ENCODE measurements around the gene NOP14.
A peak's percentile ranks its signal among the peaks of the same experiment; 100 is the strongest.
"Not testable (repeated sequence)": the region's sequence is repeated elsewhere in the genome, so short reads cannot be mapped to it uniquely, and the experiment has no call there.

The NOP14 gene

DNA sequence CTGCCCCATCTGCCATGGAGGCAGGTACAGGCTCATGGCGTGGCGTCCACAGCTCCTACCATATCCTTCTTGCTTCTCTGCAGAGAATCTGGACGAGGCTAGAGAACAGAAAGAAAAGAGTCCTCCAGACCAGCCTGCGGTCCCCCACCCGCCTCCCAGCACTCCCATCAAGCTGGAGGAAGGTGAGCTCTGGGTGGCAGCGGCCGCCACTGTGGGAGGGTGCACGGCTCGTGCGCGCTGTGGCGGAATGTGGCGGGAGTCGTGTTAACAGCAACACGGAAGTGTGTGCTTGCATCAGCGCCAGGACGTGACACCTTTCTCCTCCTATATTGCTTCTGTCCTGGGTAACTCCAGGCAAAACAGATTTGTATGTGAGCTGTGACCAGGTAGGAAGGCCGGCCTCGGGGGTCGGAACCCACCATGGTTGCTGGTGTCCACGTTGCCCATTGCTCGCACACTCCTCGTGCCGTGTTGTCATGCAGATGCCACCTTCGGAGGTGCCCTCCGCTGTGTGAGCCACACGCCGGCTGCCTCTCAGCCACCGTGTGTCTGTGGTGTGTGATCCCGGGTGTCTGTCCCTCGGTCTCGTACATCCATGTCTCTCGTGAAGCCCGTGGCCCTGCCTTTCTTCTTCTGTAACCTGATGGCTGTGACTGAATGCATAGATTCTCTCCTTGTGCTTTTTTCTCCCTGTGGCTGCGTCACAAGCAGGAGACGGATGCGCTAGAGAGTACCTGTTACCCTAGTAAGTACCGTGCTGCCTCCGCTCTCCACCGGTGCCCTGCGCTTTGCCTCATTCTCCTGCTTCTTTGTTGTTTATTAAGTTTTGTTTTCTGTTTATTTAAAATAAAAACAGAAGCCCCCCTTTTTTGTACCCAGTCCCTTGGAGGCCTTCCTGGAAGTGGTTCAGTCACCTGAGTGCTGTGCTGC, 37.0 kb downstream of the NOP14 start:
- peaks cover 38 to 73% of the 10 kb centered on the region in 2 donors for H3K36me3 Mint-ChIP-seq
- DNase-seq = no peak
- H3K4me1 Mint-ChIP-seq = peaks cover 22 to 37% of the 10 kb centered on the region in 2 donors
- H3K4me3 Mint-ChIP-seq = no peak overlapping the region
- no peak for ATAC-seq (replicated peaks)
- no peaks in the 10 kb centered on the region for H3K9me3 Mint-ChIP-seq
- H3K27ac Mint-ChIP-seq = peak overlapping the region; percentile 86
- no peaks in the 10 kb centered on the region for H3K27me3 Mint-ChIP-seq

DNA sequence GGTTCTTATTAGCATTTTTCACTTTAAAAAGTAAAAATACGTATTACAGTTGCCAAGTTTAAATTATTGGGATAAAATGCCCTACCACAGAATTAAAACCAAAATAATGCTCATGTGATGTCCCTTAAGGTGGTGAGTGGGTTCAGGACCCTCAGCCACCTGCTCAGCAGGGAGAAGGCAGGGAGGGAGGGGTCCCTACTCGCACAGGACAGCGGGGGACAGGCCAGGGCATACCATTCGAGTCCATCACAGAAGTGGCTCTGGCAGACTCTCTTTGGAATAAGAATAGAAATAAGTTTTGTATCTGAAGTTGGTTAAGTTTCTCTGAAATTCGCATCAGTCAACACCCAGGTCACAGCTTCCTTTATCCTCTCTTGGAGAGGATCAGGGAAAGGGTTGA, 37.7 kb downstream of the NOP14 start:
- DNase-seq = no peak
- Mint-ChIP-seq H3K4me1 (peaks cover 21 to 37% of the 10 kb centered on the region in 2 donors), H3K27ac (peak overlapping the region; percentile 37), H3K27me3 (no peaks in the 10 kb centered on the region), H3K36me3 (peaks cover 37 to 76% of the 10 kb centered on the region in 2 donors), H3K9me3 (no peaks in the 10 kb centered on the region), H3K4me3 (no peak overlapping the region)
- ATAC-seq (replicated peaks) = no peak

- ATAC-seq (replicated peaks) (no peak), DNase-seq (no peak)
- Mint-ChIP-seq H3K9me3 (no peaks in the 10 kb centered on the region), H3K27ac (peak overlapping the region; percentile 37), H3K36me3 (peaks cover 41 to 76% of the 10 kb centered on the region in 2 donors), H3K4me3 (no peak overlapping the region), H3K4me1 (peaks cover 26 to 41% of the 10 kb centered on the region in 2 donors), H3K27me3 (no peaks in the 10 kb centered on the region)
These were observed 38.4 kb downstream of the NOP14 start for GRCh38 chr4:2924765-2925301.

- H3K4me1 Mint-ChIP-seq = peaks cover 29 to 46% of the 10 kb centered on the region in 2 donors
- no peaks in the 10 kb centered on the region for H3K9me3 Mint-ChIP-seq
- no peaks in the 10 kb centered on the region for H3K27me3 Mint-ChIP-seq
- ATAC-seq (replicated peaks) (no peak), DNase-seq (no peak)
- peak overlapping the region; percentile 37 for H3K27ac Mint-ChIP-seq
- peaks cover 47 to 76% of the 10 kb centered on the region in 2 donors for H3K36me3 Mint-ChIP-seq
- no peak overlapping the region for H3K4me3 Mint-ChIP-seq
These were observed 38.9 kb downstream of the NOP14 start for GRCh38 chr4:2924286-2924685.

- no peak overlapping the region for H3K4me3 Mint-ChIP-seq
- DNase-seq = no peak
- no peaks in the 10 kb centered on the region for H3K9me3 Mint-ChIP-seq
- H3K4me1 Mint-ChIP-seq = peaks cover 30 to 50% of the 10 kb centered on the region in 2 donors
- peak overlapping the region; percentile 73 for H3K27ac Mint-ChIP-seq
- H3K27me3 Mint-ChIP-seq = no peaks in the 10 kb centered on the region
- H3K36me3 Mint-ChIP-seq = peaks cover 49 to 74% of the 10 kb centered on the region in 2 donors
- no peak for ATAC-seq (replicated peaks)
These were observed 39.5 kb downstream of the NOP14 start for GRCh38 chr4:2923668-2924173.

DNA sequence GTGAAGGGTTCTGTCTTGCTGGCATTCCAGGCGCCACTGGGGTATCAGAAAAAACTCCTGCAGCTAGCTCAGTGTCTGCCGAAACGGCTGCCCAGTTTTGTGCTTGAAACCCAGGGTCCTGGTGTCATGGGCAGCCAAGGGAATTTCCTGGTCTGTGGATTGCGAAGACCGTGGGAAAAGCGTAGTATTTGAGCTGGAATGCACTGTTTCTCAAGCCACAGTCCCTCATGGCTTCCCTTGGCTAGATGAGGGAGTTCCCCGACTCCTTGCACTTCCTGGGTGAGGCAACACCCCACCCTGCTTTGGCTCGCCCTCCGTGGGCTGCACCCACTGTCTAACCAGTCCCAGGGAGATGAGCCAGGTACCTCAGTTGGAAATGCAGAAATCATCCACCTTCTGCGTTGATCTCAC, 40.1 kb downstream of the NOP14 start:
- Mint-ChIP-seq H3K9me3 (no peaks in the 10 kb centered on the region), H3K27ac (peak overlapping the region; percentile 73), H3K27me3 (no peaks in the 10 kb centered on the region), H3K36me3 (peaks cover 50 to 74% of the 10 kb centered on the region in 2 donors), H3K4me1 (peaks cover 35 to 56% of the 10 kb centered on the region in 2 donors), H3K4me3 (no peak overlapping the region)
- ATAC-seq (replicated peaks) = no peak
- DNase-seq = no peak

DNA sequence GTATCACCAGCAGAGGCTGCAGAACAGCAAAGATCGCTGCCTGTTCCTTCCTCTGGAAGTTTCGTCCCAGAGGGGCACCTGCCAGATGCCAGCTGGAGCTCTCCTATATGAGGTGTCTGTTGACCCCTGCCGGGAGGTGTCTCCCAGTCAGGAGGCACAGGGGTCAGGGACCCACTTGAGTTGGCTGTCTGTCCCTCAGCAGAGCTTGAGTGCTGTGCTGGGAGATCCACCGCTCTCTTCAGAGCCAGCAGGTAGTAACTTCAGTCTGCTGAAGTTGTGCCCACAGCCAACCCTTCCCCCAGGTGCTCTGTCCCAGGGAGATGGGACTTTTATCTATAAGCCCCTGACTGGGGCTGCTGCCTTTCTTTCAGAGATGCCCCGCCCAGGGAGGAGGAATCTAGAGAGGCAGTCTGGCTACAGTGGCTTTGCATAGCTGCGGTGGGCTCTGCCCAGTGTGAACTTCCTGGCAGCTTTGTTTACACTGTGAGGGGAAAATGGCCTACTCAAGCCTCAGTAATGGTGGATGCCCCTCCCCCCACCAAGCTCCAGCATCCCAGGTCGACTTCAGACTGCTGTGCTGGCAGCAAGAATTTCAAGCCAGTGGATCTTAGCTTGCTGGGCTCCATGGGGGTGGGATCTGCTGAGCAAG, 40.6 kb downstream of the NOP14 start:
- Mint-ChIP-seq H3K4me1 (peaks cover 41 to 62% of the 10 kb centered on the region in 2 donors), H3K27ac (peak overlapping the region; percentile 53), H3K36me3 (peaks cover 52 to 74% of the 10 kb centered on the region in 2 donors)
- DNase-seq; H3K4me3 Mint-ChIP-seq; H3K27me3 Mint-ChIP-seq; H3K9me3 Mint-ChIP-seq; ATAC-seq (replicated peaks): not testable (repeated sequence)

DNA sequence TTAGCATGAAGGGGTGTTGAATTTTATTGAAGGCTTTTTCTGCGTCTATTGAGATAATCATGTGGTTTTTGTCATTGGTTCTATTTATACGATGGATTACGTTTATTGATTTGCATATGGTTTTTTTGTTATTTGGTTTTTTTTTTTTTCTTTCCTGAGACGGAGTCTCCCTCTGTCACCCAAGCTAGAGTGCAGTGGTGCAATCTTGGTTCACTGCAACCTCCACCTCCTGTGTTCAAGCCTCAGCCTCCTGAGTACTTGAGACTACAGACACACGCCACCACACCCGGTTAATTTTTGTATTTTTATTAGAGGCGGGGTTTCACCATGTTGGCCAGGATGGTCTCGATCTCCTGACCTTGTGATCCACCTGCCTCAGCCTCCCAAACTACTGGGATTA, 44.5 kb downstream of the NOP14 start:
- H3K4me1 Mint-ChIP-seq = peaks cover 55 to 77% of the 10 kb centered on the region in 2 donors
- H3K36me3 Mint-ChIP-seq = peaks cover 73 to 86% of the 10 kb centered on the region in 2 donors
- peak overlapping the region; percentile 68 for H3K27ac Mint-ChIP-seq
- DNase-seq, H3K27me3 Mint-ChIP-seq, H3K9me3 Mint-ChIP-seq: not testable (repeated sequence)
- H3K4me3 Mint-ChIP-seq = peak overlapping the region in 1 of 2 donors; percentile 13
- ATAC-seq (replicated peaks) = peak in 1 of 2 donors; percentile 52

DNA sequence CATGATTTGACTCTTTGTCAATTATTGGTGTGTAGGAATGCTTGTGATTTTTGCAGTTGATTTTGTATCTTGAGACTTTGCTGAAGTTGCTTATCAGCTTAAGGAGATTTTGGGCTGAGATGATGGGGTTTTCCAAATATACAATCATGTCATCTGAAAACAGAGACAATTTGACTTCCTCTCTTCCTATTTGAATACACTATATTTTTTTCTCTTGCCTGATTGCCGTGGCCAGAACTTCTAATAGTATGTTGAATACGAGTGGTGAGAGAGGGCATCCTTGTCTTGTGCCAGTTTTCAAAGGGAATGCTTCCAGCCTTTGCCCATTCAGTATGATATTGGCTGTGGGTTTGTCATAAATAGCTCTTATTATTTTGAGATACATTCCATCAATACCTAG, 44.9 kb downstream of the NOP14 start:
- H3K27me3 Mint-ChIP-seq; ATAC-seq (replicated peaks); DNase-seq; H3K9me3 Mint-ChIP-seq: not testable (repeated sequence)
- Mint-ChIP-seq H3K36me3 (peaks cover 71 to 84% of the 10 kb centered on the region in 2 donors), H3K4me1 (peaks cover 52 to 73% of the 10 kb centered on the region in 2 donors), H3K27ac (peak overlapping the region; percentile 68), H3K4me3 (peak overlapping the region; percentile 13 to 18)

GRCh38 chr4:2916696-2917095, 46.5 kb downstream of the NOP14 start:
- ATAC-seq (replicated peaks); H3K4me3 Mint-ChIP-seq; H3K9me3 Mint-ChIP-seq; H3K27me3 Mint-ChIP-seq; DNase-seq: not testable (repeated sequence)
- H3K4me1 Mint-ChIP-seq = peaks cover 44 to 57% of the 10 kb centered on the region in 2 donors
- H3K36me3 Mint-ChIP-seq = peaks cover 63 to 77% of the 10 kb centered on the region in 2 donors
- H3K27ac Mint-ChIP-seq = peak overlapping the region; percentile 27

DNA sequence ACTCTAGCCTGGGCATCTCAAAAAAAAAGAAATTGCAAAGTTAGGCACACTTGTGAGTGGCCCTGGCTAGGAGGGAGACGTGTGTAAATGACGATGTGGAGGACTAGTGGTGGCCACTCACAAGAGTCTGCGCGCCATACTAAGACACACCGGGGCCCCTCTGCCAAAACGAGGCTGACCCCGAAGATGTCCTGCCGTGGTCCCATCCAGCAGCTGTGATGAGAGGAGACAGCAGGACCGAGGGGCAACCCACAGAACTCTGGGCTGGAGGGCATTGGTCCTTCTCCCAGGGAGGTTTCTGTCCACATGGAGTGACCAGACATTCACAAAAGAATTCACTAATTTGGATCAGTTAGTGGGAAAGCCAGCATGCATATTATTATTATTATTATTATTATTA, 47.4 kb downstream of the NOP14 start:
- H3K4me3 Mint-ChIP-seq = no peak overlapping the region
- ATAC-seq (replicated peaks) (no peak), DNase-seq (no peak)
- H3K9me3 Mint-ChIP-seq = no peaks in the 10 kb centered on the region
- peaks cover 62 to 75% of the 10 kb centered on the region in 2 donors for H3K36me3 Mint-ChIP-seq
- no peak overlapping the region for H3K27ac Mint-ChIP-seq
- H3K4me1 Mint-ChIP-seq = peaks cover 40 to 50% of the 10 kb centered on the region in 2 donors
- no peaks in the 10 kb centered on the region for H3K27me3 Mint-ChIP-seq

DNA sequence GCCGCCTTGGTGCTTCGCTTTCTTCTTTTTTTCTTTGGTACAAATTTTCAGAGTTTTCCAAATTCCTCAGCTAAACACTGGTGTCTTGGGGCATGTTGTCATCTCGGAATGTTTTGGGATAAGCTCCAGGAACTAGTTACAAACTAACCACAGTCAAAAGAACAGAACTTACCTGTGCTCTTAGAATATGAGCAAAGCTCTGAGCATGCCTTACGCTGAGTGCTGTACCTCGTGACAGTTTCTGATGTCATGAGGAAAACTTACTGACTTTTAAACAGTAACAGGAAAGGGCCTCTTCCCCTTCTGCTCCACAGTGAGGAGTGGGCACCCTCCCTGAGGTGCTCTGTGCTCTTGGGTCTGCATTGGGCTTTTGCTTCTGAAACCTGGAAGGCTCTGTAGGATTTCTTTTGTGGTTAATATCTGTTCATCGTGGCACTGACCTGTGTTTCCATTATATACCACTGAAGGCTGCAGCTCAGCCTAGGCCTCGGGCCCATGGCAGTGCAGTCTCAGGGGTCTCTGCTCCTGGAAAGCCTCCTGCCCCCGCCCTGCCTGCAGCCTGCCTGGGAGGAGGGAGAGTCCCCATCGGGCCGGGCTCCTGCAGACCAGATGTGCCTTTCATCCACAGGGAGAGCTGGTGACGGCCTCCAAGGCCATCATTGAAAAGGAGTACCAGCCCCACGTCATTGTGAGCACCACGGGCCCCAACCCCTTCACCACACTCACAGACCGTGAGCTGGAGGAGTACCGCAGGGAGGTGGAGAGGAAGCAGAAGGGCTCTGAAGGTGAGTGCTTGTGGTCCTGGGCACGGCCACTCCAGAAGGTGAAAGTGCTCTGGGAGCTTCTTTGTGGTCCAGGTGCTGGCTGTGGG, 48.7 kb downstream of the NOP14 start:
- Mint-ChIP-seq H3K27me3 (no peaks in the 10 kb centered on the region), H3K27ac (peak overlapping the region; percentile 86), H3K4me1 (peaks cover 30 to 43% of the 10 kb centered on the region in 2 donors), H3K9me3 (no peaks in the 10 kb centered on the region), H3K36me3 (peaks cover 56 to 71% of the 10 kb centered on the region in 2 donors), H3K4me3 (peak overlapping the region in 1 of 2 donors; percentile 13)
- peak; percentile 13 for DNase-seq
- ATAC-seq (replicated peaks) = peak; percentile 85 to 88

- Mint-ChIP-seq H3K27me3 (no peaks in the 10 kb centered on the region), H3K27ac (no peak overlapping the region), H3K36me3 (peaks cover 51 to 65% of the 10 kb centered on the region in 2 donors), H3K4me1 (peaks cover 24 to 31% of the 10 kb centered on the region in 2 donors), H3K4me3 (no peak overlapping the region), H3K9me3 (no peaks in the 10 kb centered on the region)
- ATAC-seq (replicated peaks) (no peak), DNase-seq (no peak)
These were observed 50.0 kb downstream of the NOP14 start for GRCh38 chr4:2913168-2913567.
